MCF 10A (cell line): Measurements from ENCODE around the gene KNG1. TPM values are rescaled to one million over a fixed set of nuclear protein-coding genes. Genes with fewer than 3 reads are reported as not detected.

ENCODE experiments used
- BruUV-seq: library from RNA; stranded (reverse); fragments of 400-500 nt; replicated peaks from 2 replicates; lab custom pipeline; 2021; lab: Mats Ljungman, UMichigan
- CTCF ChIA-PET: fragments of 300-600 bp; sonication (Branson Sonifier 250); formaldehyde crosslinking; extraction: SDS; loops from one replicate; lab custom pipeline; 2021; ENCODE audit warnings: antibody characterized with exemption, inconsistent platforms; lab: Yijun Ruan, JAX
- POLR2A ChIA-PET: fragments of 300-600, 350-650 bp; sonication (Branson Sonifier 250); formaldehyde crosslinking; extraction: SDS; loops from one replicate; lab custom pipeline; 2020; ENCODE audit warnings: antibody characterized with exemption, inconsistent platforms; lab: Yijun Ruan, JAX
- DNase-seq: peaks from one replicate; pipeline ENCODE4 v3.0.0-alpha.2; 2018; ENCODE audit not compliant: unreplicated experiment
- H3K27ac Mint-ChIP-seq: one replicate; pipeline ENCODE4 v1.8.0; 2022; ENCODE audit warnings: mild to moderate bottlenecking, low read depth, mixed read lengths; ENCODE audit not compliant: unreplicated experiment
- H3K27me3 Mint-ChIP-seq: one replicate; pipeline ENCODE4 v1.8.0; 2022; ENCODE audit warnings: mixed read lengths; ENCODE audit not compliant: insufficient read depth, unreplicated experiment
- H3K36me3 Mint-ChIP-seq: one replicate; pipeline ENCODE4 v1.8.0; 2022; ENCODE audit warnings: mild to moderate bottlenecking, moderate library complexity, mixed read lengths; ENCODE audit not compliant: insufficient read depth, unreplicated experiment
- H3K4me1 Mint-ChIP-seq: one replicate; pipeline ENCODE4 v1.8.0; 2022; ENCODE audit warnings: mixed read lengths; ENCODE audit not compliant: insufficient read depth, unreplicated experiment
- H3K4me3 Mint-ChIP-seq: one replicate; pipeline ENCODE4 v1.8.0; 2022; ENCODE audit warnings: mild to moderate bottlenecking, moderate library complexity, mixed read lengths; ENCODE audit not compliant: unreplicated experiment
- H3K9me3 Mint-ChIP-seq: one replicate; pipeline ENCODE4 v1.8.0; 2022; ENCODE audit warnings: mixed read lengths; ENCODE audit not compliant: unreplicated experiment
- intact Hi-C: fragments of 100-400 bp; cut with micrococcal nuclease; formaldehyde crosslinking; loops from 2 replicates; pipeline ENCODE4 v1.14.1; 2022
- total RNA-seq: library from RNA; stranded (reverse); gene quantifications from 2 replicates; pipeline ENCODE4 v1.2.3, GENCODE V29; 2022
- TF ChIP-seq, protein P1 (sequence below): fragments of 200-600 bp; IDR thresholded peaks from one replicate; pipeline ENCODE4 v1.8.0; 2022; ENCODE audit warnings: antibody characterized with exemption, mild to moderate bottlenecking; ENCODE audit not compliant: unreplicated experiment

KNG1 gene
- total RNA-seq, 1 experiment from 2014 or later, result not detected

DNA sequence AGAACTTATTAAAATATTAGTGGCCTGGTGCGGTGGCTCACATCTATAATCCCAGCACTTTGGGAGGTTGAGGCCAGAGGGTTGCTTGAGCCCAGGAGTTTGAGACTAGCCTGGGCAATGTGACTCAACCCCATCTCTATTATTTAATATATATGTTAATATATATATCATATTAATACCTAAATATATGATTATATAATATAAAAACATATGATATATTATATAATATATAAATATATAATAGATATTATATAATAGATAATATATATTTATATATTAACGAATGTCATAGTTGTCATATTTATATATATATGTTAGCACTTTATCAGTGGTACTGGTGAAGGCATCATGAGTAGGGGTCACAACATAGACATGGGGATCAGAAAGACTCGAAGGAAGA lies 46.1 kb upstream of the KNG1 start:
- H3K27me3 Mint-ChIP-seq, result no peaks in the 10 kb centered on the region
- H3K9me3 Mint-ChIP-seq, result no peaks in the 10 kb centered on the region
- peaks cover 8% of the 10 kb centered on the region for H3K4me1 Mint-ChIP-seq
- no peak overlapping the region for H3K4me3 Mint-ChIP-seq
- intact Hi-C loops, result no loop called here
- TF ChIP-seq, protein P1, sequence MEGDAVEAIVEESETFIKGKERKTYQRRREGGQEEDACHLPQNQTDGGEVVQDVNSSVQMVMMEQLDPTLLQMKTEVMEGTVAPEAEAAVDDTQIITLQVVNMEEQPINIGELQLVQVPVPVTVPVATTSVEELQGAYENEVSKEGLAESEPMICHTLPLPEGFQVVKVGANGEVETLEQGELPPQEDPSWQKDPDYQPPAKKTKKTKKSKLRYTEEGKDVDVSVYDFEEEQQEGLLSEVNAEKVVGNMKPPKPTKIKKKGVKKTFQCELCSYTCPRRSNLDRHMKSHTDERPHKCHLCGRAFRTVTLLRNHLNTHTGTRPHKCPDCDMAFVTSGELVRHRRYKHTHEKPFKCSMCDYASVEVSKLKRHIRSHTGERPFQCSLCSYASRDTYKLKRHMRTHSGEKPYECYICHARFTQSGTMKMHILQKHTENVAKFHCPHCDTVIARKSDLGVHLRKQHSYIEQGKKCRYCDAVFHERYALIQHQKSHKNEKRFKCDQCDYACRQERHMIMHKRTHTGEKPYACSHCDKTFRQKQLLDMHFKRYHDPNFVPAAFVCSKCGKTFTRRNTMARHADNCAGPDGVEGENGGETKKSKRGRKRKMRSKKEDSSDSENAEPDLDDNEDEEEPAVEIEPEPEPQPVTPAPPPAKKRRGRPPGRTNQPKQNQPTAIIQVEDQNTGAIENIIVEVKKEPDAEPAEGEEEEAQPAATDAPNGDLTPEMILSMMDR, result no peak
- H3K36me3 Mint-ChIP-seq, result no peaks in the 10 kb centered on the region
- no peak for DNase-seq
- POLR2A ChIA-PET, result no interaction called here
- BruUV-seq, result no TSS peak
- CTCF ChIA-PET, result interaction anchor here (0.6 kb wide), 2 partner anchors 54 to 56 kb away, joined by 3 to 4 read pairs; no protein-coding TSS in a partner anchor
- no peak overlapping the region for H3K27ac Mint-ChIP-seq

DNA sequence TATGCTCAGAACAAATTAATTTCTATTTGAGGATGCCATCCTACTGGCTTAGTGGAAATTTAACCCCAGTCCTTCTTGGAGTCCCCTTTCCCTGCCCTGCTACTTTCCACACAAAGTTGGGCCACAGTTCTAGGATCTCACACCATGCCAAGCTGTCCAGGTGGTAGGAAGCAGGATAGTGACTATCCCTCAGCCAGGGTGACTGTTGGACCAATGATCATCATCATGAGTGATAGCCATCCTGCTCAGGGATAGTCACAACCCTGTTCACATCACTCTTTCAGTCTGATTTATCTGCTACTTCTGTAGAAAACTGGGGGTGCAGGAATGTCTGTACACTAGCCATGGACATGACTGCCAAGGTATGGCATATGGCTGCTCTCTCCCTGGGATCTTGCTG lies 38.6 kb upstream of the KNG1 start:
- Mint-ChIP-seq H3K9me3 (no peaks in the 10 kb centered on the region), H3K4me1 (no peaks in the 10 kb centered on the region), H3K4me3 (no peak overlapping the region), H3K27me3 (no peaks in the 10 kb centered on the region), H3K36me3 (no peaks in the 10 kb centered on the region), H3K27ac (no peak overlapping the region)
- TF ChIP-seq, protein P1, result no peak
- BruUV-seq, result no TSS peak
- ChIA-PET CTCF (no interaction called here), POLR2A (interaction anchor here (1.1 kb wide), 1 partner anchor 143 kb away, joined by 3 read pairs; no protein-coding TSS in a partner anchor)
- no peak for DNase-seq
- intact Hi-C loops, result no loop called here

GRCh38 chr3:186679151-186679550 lies 38.0 kb upstream of the KNG1 start:
- Mint-ChIP-seq H3K27ac (no peak overlapping the region), H3K36me3 (no peaks in the 10 kb centered on the region), H3K4me1 (no peaks in the 10 kb centered on the region), H3K4me3 (no peak overlapping the region), H3K27me3 (no peaks in the 10 kb centered on the region), H3K9me3 (no peaks in the 10 kb centered on the region)
- ChIA-PET CTCF (no interaction called here), POLR2A (interaction anchor here (1.1 kb wide), 1 partner anchor 142 kb away, joined by 3 read pairs; no protein-coding TSS in a partner anchor)
- no peak for DNase-seq
- TF ChIP-seq, protein P1, result no peak
- intact Hi-C loops, result no loop called here
- BruUV-seq, result no TSS peak

- intact Hi-C loops, result no loop called here
- Mint-ChIP-seq H3K36me3 (no peaks in the 10 kb centered on the region), H3K9me3 (peaks cover 1% of the 10 kb centered on the region), H3K4me3 (no peak overlapping the region), H3K27ac (no peak overlapping the region), H3K27me3 (no peaks in the 10 kb centered on the region), H3K4me1 (no peaks in the 10 kb centered on the region)
- DNase-seq, result peak; percentile 20
- CTCF ChIA-PET, result no interaction called here
- TF ChIP-seq, protein P1, result no peak
- POLR2A ChIA-PET, result no interaction called here
- no TSS peak for BruUV-seq
Measured at GRCh38 chr3:186680869-186681268, 36.3 kb upstream of the KNG1 start.
